ENCODE results near the gene UBE2E2.
A peak's percentile ranks its signal among the peaks of the same experiment; 100 is the strongest.
"Not testable (repeated sequence)": the region's sequence is repeated elsewhere in the genome, so short reads cannot be mapped to it uniquely, and the experiment has no call there.

The UBE2E2 gene

DNA sequence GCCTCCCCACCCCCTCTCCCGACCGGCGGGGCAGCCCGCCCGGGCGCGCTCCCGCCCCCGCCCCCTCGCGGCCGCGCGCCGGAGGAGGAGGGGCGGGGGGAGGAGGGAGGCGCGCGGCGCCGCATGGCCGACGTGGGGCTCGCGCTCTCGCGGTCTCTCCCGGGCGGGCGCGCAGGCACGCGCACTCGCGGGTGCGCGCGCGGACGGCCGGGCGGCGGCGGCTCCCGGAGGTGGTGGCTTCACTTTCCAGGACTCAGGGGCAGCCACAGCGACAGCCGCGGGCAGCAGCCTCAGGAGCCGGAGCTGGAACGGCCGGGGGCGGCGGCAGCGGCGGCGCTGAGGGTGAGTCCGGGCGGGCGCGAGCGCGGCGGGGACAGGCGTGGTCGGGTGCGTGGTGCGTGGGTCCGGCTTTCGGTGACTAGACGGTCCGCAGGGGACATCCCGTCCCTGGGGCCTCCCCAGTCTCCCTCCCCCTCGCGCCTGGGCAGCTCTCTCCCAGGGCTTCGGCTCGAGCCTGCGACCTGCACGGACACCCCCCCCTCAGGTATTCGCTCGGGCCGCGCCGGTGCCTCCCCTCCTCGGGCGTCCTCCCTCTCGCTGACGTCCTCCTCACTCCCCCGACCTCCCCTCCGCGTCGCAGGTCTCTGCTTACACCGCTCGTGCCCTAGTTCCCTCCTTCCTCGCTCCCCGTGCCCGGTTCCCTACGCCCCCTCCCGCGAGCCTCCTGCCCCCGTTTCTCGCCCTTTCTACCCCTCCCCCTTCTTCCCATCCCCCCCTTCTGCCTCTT is at the start of gene UBE2E2:
TSS of gene UBE2E2 (plus strand) at position 407 of the 787 bp plus-strand sequence.
- peak; percentile 33 for DNase-seq

DNA sequence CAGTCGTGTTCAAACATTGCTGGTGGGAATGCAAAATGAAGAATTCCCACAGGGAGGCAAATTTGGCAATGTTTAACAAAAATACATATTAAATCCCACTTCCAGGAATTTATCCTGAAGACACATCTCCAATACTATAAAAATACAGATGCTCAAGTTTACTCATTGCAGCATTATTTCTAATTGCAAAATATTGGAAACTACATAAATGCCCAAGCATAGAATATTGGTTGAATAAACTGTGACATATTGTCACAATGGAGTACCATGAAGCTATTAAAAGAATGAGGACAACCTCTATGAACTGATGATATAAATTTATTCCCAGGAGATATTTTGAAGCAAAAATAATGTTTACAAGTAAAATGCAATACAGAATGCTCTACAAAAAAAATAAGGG is 49.7 kb upstream of the UBE2E2 start:
- DNase-seq, result no peak

- no peak for DNase-seq
Measured at GRCh38 chr3:23157331-23157730, 45.8 kb upstream of the UBE2E2 start.

- DNase-seq, result peak; percentile 94
Measured at GRCh38 chr3:23159929-23160328, 43.2 kb upstream of the UBE2E2 start.

DNA sequence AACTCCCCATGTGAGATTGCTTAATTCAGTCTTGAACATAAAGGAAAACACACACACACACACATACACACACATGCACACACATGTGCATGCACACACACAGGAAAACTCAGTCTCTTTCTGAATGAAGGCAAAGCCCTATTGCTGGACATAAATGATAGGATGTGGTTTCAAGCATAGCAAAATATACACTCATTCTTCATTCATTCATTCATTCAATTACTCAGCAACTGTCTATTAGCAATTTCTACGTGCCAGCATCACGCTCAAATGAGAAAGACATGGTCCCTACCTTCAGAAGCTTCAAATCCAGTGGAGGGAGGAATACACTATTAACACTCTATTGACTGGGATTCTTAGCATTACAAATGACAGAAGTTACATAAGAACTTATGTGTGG is 41.8 kb upstream of the UBE2E2 start:
- DNase-seq, result no peak

- no peak for DNase-seq
Measured at GRCh38 chr3:23161896-23162570, 41.1 kb upstream of the UBE2E2 start.

DNA sequence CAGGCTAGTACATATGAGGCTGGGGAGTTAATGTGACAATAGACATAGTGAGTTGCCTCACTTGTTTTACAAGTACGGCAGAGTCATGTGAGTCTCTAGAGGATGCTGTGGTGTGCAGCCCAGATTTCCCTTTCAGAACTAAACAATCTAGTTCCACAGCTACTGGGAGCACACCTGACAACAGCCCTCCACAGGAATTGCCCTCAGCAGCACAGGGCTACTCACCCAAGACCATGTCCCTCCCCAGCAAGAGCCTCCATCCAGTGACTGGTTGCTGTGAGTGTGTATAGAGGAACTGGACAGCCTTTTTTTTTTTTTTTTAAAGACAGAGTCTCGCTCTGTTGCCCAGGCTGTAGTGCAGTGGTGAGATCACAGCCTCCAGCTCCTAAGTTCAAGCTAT is 40.2 kb upstream of the UBE2E2 start:
- DNase-seq, result no peak

GRCh38 chr3:23164746-23165145 is 38.4 kb upstream of the UBE2E2 start:
- DNase-seq, result no peak

GRCh38 chr3:23165571-23165970 is 37.6 kb upstream of the UBE2E2 start:
- no peak for DNase-seq

DNA sequence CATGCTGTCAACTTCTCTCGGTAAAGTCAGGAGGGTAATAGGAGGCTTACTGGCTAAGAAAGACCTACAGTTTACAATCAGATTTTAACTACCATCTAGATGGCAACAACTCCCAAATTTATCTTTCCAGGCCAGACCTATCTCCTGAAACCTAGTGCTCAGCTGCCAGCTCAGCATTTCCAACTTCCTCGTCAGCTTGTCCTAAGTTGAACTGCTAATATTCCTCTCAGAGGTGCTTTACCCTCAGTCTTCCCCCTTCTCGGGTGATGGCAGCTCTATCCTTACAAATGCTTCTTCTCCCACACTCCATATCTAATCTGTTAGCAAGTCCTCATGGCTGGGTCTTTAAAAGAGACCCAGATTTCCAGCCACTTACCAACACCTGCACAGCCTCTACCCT is 36.9 kb upstream of the UBE2E2 start:
- no peak for DNase-seq

DNA sequence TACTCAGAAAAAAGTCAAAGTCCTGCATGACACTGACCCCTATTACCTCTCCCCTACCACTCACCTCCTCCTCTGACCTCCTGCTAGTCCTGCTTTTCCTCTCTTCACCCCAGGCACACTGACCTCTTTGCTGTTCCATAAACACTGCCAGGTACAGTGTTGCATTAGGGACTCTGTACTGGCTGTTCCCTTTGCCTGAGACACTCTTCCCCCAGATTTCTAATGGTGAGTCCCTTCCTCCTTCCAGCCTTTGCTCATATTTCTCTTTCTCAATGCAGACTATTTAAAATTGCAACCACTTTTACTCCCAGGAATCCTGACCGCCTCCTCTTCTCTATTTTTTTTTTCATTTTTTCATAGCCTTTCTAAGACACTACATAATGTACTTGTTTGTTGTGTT is 36.3 kb upstream of the UBE2E2 start:
- DNase-seq, result no peak

DNA sequence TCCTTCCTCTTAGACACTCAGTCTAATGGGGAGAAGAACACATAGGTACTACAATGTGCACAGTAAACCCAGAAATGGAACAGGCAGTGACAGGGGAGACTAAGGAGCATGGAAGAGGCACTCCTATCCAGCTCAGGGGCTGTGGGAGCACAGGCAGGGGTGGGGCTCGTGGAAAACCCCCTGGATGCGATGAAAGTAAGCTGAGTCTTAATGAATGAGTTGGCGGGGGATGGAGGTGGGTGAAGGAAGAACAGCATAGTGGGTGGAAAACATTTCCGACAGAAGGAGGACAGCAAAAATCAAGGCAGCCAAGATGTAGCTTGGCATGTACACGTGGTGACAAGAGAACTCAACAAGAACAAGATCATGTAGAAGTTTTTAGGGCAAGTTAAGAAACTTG is 33.6 kb upstream of the UBE2E2 start:
- no peak for DNase-seq

DNA sequence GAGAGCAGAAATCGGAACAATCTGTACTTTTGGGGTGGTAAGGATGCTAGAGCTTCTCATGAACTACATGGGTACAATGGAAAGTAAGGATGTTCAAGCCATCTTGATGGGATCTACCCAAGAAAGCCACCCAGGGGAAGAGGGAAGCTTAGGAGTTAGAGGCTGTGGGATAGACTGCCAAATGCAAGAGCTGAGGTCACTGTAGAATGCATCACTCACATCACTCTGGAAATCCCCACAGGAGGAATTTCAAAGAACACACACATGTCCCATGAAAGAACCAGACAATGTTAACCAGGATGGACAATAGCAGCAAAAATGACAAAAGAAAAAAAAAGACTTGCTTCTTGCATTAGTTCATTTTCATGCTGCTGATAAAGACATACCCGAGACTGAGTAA is 32.8 kb upstream of the UBE2E2 start:
- no peak for DNase-seq

GRCh38 chr3:23172059-23172458 is 31.1 kb upstream of the UBE2E2 start:
- DNase-seq, result no peak

DNA sequence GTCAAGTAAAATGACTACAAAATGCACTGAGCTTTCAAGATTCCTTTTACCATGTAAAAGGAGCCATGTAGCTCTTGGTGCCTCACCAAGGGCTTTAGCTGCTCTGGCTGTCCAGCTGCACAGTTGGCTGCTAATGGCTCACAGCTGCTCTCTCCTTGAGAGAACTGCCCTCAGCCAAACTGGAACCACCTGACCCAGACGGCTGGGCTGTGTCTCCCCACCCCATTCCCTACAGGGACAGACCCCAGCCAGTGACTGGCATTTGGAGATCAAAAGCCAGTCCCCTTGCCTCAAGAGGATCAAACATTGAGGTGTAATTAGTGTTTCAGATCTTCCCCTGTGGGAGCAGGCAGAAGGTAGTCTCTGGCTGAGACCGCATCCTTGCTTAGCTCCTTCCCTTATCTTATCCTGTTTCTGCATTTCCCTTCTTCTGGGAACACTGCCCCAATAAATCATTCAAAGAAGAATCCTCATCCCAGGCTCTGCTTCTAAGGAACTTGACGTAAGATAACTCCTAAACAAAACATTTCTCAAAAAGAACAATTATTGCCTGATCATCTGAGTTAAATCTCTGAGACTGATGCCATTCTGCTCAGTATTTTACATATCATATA is 28.6 kb upstream of the UBE2E2 start:
- DNase-seq, result no peak

DNA sequence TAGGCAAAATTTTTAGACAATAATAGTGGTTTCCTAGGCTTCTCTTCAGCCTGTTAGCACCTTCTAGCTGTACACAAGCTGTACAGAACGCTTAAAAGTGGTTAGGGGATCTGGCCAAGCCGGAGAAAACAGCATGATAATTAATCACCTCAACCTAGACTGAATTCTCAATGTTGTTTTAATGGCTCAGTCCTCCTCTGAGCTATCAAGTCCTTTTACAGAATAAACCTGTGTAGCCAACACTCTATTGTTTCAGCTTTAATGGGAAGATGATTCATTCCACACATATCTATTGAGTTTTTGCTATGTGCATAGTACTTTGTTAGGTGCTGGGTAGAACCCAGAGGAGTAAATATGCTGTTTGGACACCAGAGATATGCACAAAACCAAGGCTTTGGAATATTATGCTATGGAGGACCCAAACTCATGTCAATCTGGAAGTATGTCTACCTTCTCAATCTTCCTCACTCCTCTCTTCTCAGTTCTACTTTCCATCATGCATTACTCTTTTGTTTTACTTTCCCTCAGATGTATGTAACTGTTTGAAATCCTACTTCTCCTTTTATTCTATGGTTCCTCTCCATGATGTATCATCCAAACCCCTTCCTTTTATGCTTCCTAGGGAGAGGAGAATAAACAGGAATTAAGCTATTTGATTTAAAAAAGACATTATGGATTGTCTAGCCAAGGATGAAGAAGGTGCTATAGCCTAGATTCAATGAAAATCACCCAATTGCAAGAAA is 27.6 kb upstream of the UBE2E2 start:
- DNase-seq, result no peak

- DNase-seq, result not testable (repeated sequence)
Measured at GRCh38 chr3:23176839-23177238, 26.3 kb upstream of the UBE2E2 start.

DNA sequence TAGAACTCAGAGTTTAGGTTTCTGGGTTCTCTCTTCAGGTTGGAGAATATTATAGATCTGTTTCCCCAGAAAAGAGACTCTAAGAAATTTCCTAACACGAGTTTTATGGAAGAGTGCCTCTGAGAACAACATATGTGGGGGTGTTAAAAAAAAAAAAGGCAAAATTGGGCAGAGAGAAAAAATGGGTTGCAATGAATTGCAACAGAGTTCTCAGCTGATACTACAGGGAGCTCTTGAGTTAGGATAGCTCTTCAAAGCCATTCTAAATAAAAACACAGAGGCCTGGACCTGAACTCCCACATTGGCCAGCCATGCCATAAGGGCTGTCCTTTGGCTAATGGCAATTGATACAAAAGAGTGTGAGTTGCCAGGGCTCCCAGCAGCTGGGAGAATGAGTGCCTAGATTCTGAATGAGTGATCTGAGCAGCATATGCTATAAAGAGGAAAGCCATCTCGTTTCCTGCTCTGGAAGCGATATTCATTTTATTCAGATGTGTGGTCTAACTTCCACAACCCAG is 20.1 kb upstream of the UBE2E2 start:
- no peak for DNase-seq

GRCh38 chr3:23183731-23184130 is 19.4 kb upstream of the UBE2E2 start:
- no peak for DNase-seq

- no peak for DNase-seq
Measured at GRCh38 chr3:23185861-23186260, 17.3 kb upstream of the UBE2E2 start.

DNA sequence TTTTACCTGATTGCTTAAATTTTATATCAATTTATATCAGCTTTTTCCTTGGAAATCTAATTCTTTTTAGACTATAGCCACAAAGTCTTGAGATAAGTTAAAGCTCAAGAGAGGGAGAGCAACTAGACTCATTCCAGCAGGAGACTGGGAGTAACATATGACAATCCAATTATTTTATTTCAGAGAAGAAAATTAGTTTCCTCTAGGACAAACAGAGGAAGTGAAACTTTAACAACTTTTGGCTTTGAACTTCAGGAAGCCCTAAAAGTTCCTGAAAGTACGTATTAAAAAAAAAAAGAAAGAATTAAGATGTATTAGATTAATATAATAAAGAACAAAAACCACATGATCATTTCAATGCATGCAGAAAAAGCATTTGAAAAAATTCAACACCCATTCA is 13.9 kb upstream of the UBE2E2 start:
- no peak for DNase-seq

DNA sequence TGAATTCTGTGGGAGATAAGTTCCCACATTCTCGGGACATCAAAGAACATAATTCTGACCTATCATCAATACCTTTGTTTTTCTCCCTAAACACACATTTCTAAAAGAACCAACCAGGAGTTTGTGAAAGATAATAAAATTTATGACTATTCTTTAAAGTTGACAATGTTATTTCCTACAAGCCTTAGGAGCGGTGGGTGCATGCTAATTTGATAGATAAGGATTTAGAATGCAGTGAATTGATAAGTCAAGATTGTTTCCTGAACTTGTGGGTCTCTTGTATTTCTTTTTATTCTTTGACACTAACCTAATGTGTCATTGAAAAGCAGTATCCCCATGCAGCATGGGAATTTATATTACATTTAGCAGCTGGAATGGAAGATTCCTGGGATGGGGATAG is 10.3 kb upstream of the UBE2E2 start:
- no peak for DNase-seq

- no peak for DNase-seq
Measured at GRCh38 chr3:23193831-23194230, 9.3 kb upstream of the UBE2E2 start.
